Endodermal cell (in vitro differentiated cells): ENCODE results near the gene ST3GAL6. TPM values are rescaled to one million over a fixed set of nuclear protein-coding genes. Genes with fewer than 3 reads are reported as not detected.

Experiments
- DNase-seq: peaks from one replicate; pipeline ENCODE4 v3.0.0-alpha.2; 2017
- H3K27ac ChIP-seq: 2 replicates; pipeline ENCODE4 v1.5.1; 2013; ENCODE audit warnings: mild to moderate bottlenecking, low read depth, low read length, moderate library complexity
- H3K27me3 ChIP-seq: 2 replicates; pipeline ENCODE4 v1.6.1; 2013; ENCODE audit warnings: mild to moderate bottlenecking, low read length, moderate library complexity; ENCODE audit not compliant: insufficient read depth, control insufficient read depth, poor library complexity, severe bottlenecking
- H3K36me3 ChIP-seq: 2 replicates; pipeline ENCODE4 v1.7.0; 2013; ENCODE audit warnings: mild to moderate bottlenecking, low read length, moderate library complexity; ENCODE audit not compliant: control insufficient read depth, insufficient read depth
- H3K4me1 ChIP-seq: one replicate; pipeline ENCODE4 v1.7.0; 2013; ENCODE audit warnings: low read length; ENCODE audit not compliant: control insufficient read depth, insufficient read depth
- H3K4me3 ChIP-seq: 2 replicates; pipeline ENCODE4 v1.5.1; 2013; ENCODE audit warnings: mild to moderate bottlenecking, low read length, moderate library complexity
- H3K9ac ChIP-seq: 2 replicates; pipeline ENCODE4 v1.6.1; 2013; ENCODE audit warnings: mild to moderate bottlenecking, low read length, moderate library complexity; ENCODE audit not compliant: poor library complexity, severe bottlenecking; ENCODE audit errors: extremely low read depth
- H3K9me3 ChIP-seq: 2 replicates; pipeline ENCODE4 v1.6.1; 2013; ENCODE audit warnings: mild to moderate bottlenecking, low read length, moderate library complexity; ENCODE audit not compliant: control insufficient read depth
- H3K27ac Mint-ChIP-seq: 2 replicates; pipeline ENCODE4 v1.8.0; 2020; ENCODE audit warnings: mixed read lengths
- H3K27me3 Mint-ChIP-seq: 2 replicates; pipeline ENCODE4 v1.8.0; 2021; ENCODE audit warnings: mild to moderate bottlenecking, mixed read lengths; ENCODE audit not compliant: insufficient read depth
- H3K36me3 Mint-ChIP-seq: 2 replicates; pipeline ENCODE4 v1.8.0; 2020; ENCODE audit warnings: low read depth, mixed read lengths
- H3K4me1 Mint-ChIP-seq: 2 replicates; pipeline ENCODE4 v1.8.0; 2020; ENCODE audit warnings: mixed read lengths
- H3K4me3 Mint-ChIP-seq: 2 replicates; pipeline ENCODE4 v1.8.0; 2020; ENCODE audit warnings: mild to moderate bottlenecking, moderate library complexity, mixed read lengths
- H3K9me3 Mint-ChIP-seq: 2 replicates; pipeline ENCODE4 v1.8.0; 2020; ENCODE audit warnings: mild to moderate bottlenecking, mixed read lengths
- CTCF ChIP-seq: fragments of 200-600 bp; sonication (generic); conservative IDR thresholded peaks from 2 replicates; pipeline ENCODE4 v1.5.0; 2021; ENCODE audit warnings: antibody characterized with exemption, mild to moderate bottlenecking
- WGBS, 2 experiments: methylation state at CpG; one replicate each; pipeline versions ENCODE4 v1.1.5 to v1.1.7; 2013; ENCODE audit warnings: missing lambda C conversion rate in 2 of 2, mixed read lengths in 1 of 2; ENCODE audit not compliant: insufficient coverage in 1 of 2, insufficient read length in 1 of 2; 5-methylcytosine and 5-hydroxymethylcytosine counted together
- total RNA-seq, 2 donors: library from RNA; stranded (reverse); fragmentation: NEBNext Ultra II Directional in 1 of 2; extraction: Animal tissue kit (Norgen Biotek cat#: 25700) in 1 of 2; gene quantifications; 2 replicates in 1 of 2; 3 replicates in 1 of 2; pipeline ENCODE4 v1.2.1, GENCODE V29; 2021

The ST3GAL6 gene
- total RNA-seq, 2 donors from 2014 or later = 8.1 to 9.9 TPM

GRCh38 chr3:98798820-98799219 is 35.7 kb downstream of the ST3GAL6 start:
- no peaks in the 10 kb centered on the region for H3K4me1 ChIP-seq
- Mint-ChIP-seq H3K9me3 (peaks cover 6% of the 10 kb centered on the region), H3K4me3 (no peak overlapping the region), H3K27ac (no peak overlapping the region), H3K36me3 (peaks cover 60% of the 10 kb centered on the region), H3K27me3 (no peaks in the 10 kb centered on the region), H3K4me1 (no peaks in the 10 kb centered on the region)
- H3K9me3 ChIP-seq = no peaks in the 10 kb centered on the region
- peaks cover 50% of the 10 kb centered on the region for H3K36me3 ChIP-seq
- no peak overlapping the region for H3K27ac ChIP-seq
- TF ChIP-seq CTCF = no peak
- H3K4me3 ChIP-seq = no peak overlapping the region
- WGBS, 2 experiments = 97 to 100% methylated on average over 4 of the region's 4 CpGs
- DNase-seq = no peak
- no peaks in the 10 kb centered on the region for H3K27me3 ChIP-seq
- H3K9ac ChIP-seq = no peak overlapping the region

DNA sequence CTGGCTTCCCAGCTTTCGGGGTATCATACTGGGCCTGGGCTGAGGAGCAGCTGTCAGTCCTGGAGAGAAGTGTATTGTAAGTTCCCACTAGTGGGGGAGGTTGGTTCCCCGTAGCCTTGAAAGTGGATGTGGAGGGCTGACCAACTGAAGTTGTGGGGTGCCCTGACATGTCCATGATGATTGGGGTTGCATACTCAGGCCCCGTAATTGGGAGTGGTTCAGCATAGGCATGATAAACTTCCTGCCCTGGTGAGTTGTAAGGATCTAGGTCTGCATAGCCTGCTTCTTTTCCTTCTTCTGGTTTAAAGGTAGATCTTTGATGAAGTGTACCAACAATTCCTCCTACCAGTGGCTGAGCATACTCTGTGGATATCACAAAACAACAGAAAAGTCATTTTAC is 36.3 kb downstream of the ST3GAL6 start:
- H3K27me3 Mint-ChIP-seq = no peaks in the 10 kb centered on the region
- H3K4me1 Mint-ChIP-seq = no peaks in the 10 kb centered on the region
- no peak overlapping the region for H3K4me3 Mint-ChIP-seq
- peaks cover 63% of the 10 kb centered on the region for H3K36me3 Mint-ChIP-seq
- DNase-seq = no peak
- H3K27ac ChIP-seq = no peak overlapping the region
- TF ChIP-seq CTCF = no peak
- H3K9ac ChIP-seq = no peak overlapping the region
- no peak overlapping the region for H3K4me3 ChIP-seq
- no peaks in the 10 kb centered on the region for H3K27me3 ChIP-seq
- no peak overlapping the region for H3K27ac Mint-ChIP-seq
- WGBS, 2 experiments = 94 to 100% methylated on average over 1 to 3 of the region's 3 CpGs
- no peaks in the 10 kb centered on the region for H3K9me3 ChIP-seq
- no peaks in the 10 kb centered on the region for H3K4me1 ChIP-seq
- peaks cover 50% of the 10 kb centered on the region for H3K36me3 ChIP-seq
- H3K9me3 Mint-ChIP-seq = peaks cover 6% of the 10 kb centered on the region

DNA sequence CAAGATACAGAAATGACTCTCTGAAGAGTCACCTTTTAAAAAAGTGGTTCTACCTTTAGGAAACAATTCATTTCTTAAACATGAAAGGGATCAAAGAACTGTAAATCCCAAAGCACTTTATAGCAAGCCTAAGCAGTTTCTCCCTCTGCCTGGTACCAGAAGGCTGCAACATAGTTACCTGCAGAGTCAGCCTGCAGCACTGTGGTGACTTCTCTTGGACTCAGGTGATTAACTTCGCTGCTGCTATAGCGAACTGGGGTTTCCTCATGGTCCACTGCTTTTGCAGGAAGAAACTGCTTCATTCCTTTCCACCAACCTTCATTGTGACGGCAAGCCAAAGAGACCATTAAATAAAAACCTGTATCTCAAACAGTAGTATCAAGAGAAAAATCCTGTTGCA is 37.3 kb downstream of the ST3GAL6 start:
- H3K9me3 Mint-ChIP-seq = peaks cover 6% of the 10 kb centered on the region
- H3K4me1 Mint-ChIP-seq = no peaks in the 10 kb centered on the region
- H3K27me3 Mint-ChIP-seq = no peaks in the 10 kb centered on the region
- Histone ChIP-seq H3K27ac (no peak overlapping the region), H3K4me3 (no peak overlapping the region), H3K4me1 (no peaks in the 10 kb centered on the region), H3K9me3 (no peaks in the 10 kb centered on the region), H3K9ac (no peak overlapping the region), H3K27me3 (no peaks in the 10 kb centered on the region), H3K36me3 (peaks cover 57% of the 10 kb centered on the region)
- peaks cover 70% of the 10 kb centered on the region for H3K36me3 Mint-ChIP-seq
- 92 to 100% methylated on average over 3 of the region's 3 CpGs for WGBS, 2 experiments
- no peak overlapping the region for H3K27ac Mint-ChIP-seq
- TF ChIP-seq CTCF = no peak
- DNase-seq = no peak
- no peak overlapping the region for H3K4me3 Mint-ChIP-seq
